Cardiac fibroblast (primary cell): Measurements from ENCODE around the gene RBM28.
A peak's percentile ranks its signal among the peaks of the same experiment; 100 is the strongest.

Experiments
- DNase-seq, 2 donors: peaks; one replicate each; pipeline versions ENCODE4 v3.0.0 to v3.0.0-alpha.2; 2010; ENCODE audit warnings: low read depth in 2 of 2
- H3K4me3 ChIP-seq, 2 donors: replicated peaks in 1 of 2; 1 replicate in 1 of 2; 2 replicates in 1 of 2; pipeline ENCODE4 v1.5.1; 2011; ENCODE audit warnings: low read depth in 2 of 2, low read length in 2 of 2, mild to moderate bottlenecking in 2 of 2, moderate library complexity in 1 of 2
- TF ChIP-seq, protein P1 (sequence below): IDR thresholded peaks from one replicate; pipeline ENCODE4 v1.5.1; 2011; ENCODE audit warnings: low read depth, mild to moderate bottlenecking, low read length, inconsistent platforms

The RBM28 gene

DNA sequence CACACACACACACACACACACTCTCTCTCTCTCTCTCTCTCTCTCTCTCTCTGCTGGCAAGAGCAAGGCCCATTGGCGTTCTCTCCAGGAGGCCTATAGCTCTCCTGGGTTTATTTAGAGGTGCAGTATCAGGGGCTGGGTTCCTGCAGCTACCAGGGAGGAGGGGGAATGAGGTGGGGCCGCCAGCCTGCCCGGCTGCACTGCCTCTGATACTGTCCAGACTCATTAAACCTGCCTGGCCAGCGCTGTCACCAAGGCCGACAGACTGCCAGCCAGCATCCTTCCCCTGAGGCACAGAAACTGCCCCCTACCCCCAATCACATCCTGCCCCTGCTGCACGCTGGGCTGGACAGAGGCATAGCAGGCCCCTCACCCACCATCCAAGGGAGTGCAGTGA is 13.5 kb upstream of the RBM28 start:
- no peak overlapping the region for H3K4me3 ChIP-seq
- no peak for DNase-seq
- TF ChIP-seq, protein P1, sequence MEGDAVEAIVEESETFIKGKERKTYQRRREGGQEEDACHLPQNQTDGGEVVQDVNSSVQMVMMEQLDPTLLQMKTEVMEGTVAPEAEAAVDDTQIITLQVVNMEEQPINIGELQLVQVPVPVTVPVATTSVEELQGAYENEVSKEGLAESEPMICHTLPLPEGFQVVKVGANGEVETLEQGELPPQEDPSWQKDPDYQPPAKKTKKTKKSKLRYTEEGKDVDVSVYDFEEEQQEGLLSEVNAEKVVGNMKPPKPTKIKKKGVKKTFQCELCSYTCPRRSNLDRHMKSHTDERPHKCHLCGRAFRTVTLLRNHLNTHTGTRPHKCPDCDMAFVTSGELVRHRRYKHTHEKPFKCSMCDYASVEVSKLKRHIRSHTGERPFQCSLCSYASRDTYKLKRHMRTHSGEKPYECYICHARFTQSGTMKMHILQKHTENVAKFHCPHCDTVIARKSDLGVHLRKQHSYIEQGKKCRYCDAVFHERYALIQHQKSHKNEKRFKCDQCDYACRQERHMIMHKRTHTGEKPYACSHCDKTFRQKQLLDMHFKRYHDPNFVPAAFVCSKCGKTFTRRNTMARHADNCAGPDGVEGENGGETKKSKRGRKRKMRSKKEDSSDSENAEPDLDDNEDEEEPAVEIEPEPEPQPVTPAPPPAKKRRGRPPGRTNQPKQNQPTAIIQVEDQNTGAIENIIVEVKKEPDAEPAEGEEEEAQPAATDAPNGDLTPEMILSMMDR = no peak

DNA sequence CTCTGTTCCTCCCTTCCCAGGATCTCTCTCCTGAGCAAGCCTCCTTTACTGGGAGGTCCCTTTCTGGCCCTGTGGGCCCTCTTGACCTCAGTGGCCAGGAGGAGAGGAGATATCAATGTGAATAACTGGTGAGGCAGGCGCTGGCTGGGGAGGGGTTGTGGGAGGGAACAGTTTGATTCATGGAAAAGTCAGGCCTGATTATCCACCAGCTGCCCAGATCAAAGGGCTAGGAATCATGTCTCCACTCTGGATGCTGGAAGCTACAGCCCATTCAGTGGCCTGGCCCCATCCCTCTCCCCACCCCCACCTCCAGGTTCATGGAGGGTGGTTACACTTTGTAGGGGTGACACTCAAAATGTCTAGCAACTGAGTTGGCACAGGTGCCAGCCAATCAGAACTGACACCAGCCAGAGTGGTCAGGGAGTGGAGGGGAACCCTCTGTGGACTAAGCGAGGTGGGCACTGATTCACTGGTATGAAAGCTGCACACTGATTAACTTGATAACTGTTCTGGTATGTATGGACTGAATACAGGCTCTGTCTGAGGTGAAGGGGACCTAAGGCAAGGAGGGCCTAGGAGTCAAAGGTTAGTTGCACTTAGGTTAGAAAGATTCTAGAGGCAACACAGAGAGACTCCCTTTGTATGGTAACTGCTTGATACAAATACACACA is 13.0 kb upstream of the RBM28 start:
- H3K4me3 ChIP-seq = no peak overlapping the region
- DNase-seq = no peak
- TF ChIP-seq, protein P1 = no peak

DNA sequence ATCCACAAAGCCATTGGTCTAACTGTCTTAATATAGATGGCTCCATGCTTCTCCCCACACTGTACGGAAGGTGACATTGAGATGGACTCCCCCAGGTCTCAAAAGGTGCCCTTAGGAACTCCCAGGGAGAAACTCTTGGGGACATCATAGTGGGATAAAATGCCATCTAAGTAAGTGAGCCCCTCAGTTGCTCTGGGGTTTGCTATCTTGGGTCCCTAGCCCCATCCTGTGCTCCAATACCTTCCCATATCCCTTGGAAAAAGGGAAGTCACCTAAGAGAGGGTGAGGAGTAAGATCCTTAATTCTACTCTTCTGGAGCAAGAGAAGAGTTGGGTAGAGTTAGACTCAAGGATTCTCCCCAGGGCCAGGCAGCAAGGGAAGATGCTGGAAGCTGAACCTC is 9.9 kb upstream of the RBM28 start:
- TF ChIP-seq, protein P1 = no peak

DNA sequence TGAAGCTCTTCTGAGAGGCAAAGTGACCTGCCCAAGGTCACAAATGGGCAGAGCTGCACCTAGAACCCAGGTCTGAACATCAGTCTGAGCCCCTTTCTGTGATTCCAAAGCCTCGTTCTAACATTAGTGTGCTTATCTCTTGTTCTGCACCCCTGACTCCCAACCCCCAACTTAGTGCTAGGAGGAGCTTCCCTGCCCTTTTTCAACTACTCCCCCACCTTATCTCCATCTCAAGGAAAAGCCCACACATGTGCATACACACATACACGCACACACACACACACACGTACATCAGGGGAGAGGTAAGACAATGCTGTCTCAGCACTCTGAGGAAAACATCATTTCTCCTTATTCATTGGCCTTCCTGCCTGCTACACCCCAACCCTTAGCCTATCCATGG is 9.5 kb upstream of the RBM28 start:
- DNase-seq = no peak
- TF ChIP-seq, protein P1 = no peak
- H3K4me3 ChIP-seq = no peak overlapping the region

More for the DNA sequence above, 9.9 kb upstream of the RBM28 start:
- no peak for DNase-seq
- H3K4me3 ChIP-seq = no peak overlapping the region

DNA sequence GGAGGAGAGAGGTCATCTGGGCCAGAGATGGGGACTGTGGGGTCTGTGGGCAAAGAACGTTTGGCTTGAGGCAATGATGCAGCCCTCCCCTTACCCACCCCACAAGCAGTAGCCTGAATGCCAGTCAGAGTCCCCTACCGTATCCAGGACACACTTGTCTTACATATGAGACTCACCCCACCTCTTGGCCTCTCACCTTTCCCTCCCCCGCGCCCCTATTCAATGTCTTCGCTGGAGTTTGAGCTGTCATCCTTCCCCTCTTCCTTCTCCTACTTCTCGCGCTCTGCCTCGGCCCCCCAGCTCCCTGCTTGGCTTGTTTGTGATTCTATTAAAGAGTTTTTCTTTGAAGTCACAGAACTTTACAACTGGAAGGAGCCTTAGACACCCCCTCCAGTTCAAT is 8.9 kb upstream of the RBM28 start:
- TF ChIP-seq, protein P1 = no peak
- no peak for DNase-seq
- no peak overlapping the region for H3K4me3 ChIP-seq

DNA sequence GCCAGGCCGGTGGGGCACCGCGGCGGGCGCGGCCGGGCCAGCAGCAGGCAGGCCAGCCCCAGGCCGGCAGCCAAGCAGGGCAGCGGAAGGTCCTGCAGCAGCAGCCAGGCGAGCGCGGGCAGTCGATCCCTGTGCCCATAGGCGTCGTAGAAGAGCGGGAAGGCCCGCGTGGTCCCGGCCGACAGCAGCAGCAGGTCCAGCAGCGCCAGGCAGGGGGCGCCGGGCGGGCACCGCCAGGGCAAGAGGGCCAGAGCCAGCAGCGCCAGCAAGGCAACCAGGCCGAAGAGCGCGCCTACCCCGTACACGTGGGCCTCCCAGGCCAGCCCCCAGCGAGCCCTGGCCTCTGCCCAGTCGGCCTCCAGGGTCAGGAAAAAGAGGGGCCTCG is 8.4 kb upstream of the RBM28 start:
- peak; percentile 25 to 59 for DNase-seq
- H3K4me3 ChIP-seq = no peak overlapping the region
- TF ChIP-seq, protein P1 = peak; percentile 22
